Measurements from ENCODE around the gene CALCOCO2.

DNA sequence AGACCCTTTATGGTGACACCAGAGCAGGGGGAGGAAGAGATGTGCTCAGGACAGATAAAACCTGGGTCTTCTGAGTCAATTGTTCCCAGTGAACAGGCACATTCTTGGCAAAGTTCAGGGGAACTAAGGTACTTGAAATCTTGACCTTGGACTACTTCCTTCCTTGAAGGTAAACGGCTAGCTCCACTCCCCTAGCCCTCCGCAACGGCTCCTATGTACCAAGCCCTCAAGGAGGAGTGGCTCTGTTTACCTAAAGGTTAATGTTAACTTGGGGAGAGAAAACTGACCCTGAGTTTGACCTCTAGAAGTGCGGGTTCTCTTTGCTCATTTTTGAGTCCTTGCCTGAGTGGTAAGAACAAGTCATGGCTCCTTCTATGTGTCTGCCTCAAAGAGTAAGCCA, 21.7 kb upstream of the CALCOCO2 start:
- TF ChIP-seq EP300 (IDR thresholded peaks at IDR 0.05) (no peak), POLR2A (IDR thresholded peaks at IDR 0.05) (no peak)
- TF ChIP-seq, protein P1, sequence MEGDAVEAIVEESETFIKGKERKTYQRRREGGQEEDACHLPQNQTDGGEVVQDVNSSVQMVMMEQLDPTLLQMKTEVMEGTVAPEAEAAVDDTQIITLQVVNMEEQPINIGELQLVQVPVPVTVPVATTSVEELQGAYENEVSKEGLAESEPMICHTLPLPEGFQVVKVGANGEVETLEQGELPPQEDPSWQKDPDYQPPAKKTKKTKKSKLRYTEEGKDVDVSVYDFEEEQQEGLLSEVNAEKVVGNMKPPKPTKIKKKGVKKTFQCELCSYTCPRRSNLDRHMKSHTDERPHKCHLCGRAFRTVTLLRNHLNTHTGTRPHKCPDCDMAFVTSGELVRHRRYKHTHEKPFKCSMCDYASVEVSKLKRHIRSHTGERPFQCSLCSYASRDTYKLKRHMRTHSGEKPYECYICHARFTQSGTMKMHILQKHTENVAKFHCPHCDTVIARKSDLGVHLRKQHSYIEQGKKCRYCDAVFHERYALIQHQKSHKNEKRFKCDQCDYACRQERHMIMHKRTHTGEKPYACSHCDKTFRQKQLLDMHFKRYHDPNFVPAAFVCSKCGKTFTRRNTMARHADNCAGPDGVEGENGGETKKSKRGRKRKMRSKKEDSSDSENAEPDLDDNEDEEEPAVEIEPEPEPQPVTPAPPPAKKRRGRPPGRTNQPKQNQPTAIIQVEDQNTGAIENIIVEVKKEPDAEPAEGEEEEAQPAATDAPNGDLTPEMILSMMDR (IDR thresholded peaks at IDR 0.05), result no peak

Data from gastroesophageal sphincter (tissue), 3 donors.